ENCODE measurements around the gene SMAD2. TPM values are rescaled to one million over a fixed set of nuclear protein-coding genes. Genes with fewer than 3 reads are reported as not detected.

The SMAD2 gene
- total and polyA plus RNA-seq, 9 of the 15 experiments (the other 6 are each of a cell fraction or from before 2014, with no cell fraction given) = 9.2 to 49.6 (median 33.7) TPM

- no TSS peak for BruUV-seq (replicated peaks)
- H3K27me3 ChIP-seq (ENCODE audit: control insufficient read depth in 2 of 2, insufficient read depth in 2 of 2, low read length in 2 of 2) = no peaks in the 10 kb centered on the region
- H3K4me1 ChIP-seq (replicated peaks in 1 of 2; ENCODE audit: control insufficient read depth in 2 of 2, insufficient read depth in 2 of 2, low read length in 2 of 2) = peaks cover 2 to 41% of the 10 kb centered on the region in 2 experiments; a peak in 3 of 5 replicates
- FAIRE-seq (no peak), ATAC-seq (no peak), DNase-seq (ENCODE audit: extremely low read depth in 1 of 4, low spot score in 3 of 4) (no peak)
- POLR2A ChIA-PET = no interaction called here
- H3K27ac ChIP-seq (ENCODE audit: extremely low read depth, low read depth, low read length) = no peak overlapping the region
- H3K36me3 ChIP-seq (ENCODE audit: control insufficient read depth, insufficient read depth, low read length) = peaks cover under 1% of the 10 kb centered on the region; the same call in 1 of the 3 replicates
- CTCF ChIA-PET (ENCODE audit: low intra/inter-chr PET ratio) = no interaction called here
- H3K9me3 ChIP-seq (replicated peaks; ENCODE audit: control insufficient read depth, insufficient read depth, low read depth, low read length) = no peaks in the 10 kb centered on the region
- in situ Hi-C loops (cut with MboI) = no loop called here
- no peak overlapping the region for H3K9ac ChIP-seq (ENCODE audit: insufficient read depth in 1 of 2, low read depth in 2 of 2, low read length in 2 of 2)
- no peak overlapping the region for H2AFZ ChIP-seq (ENCODE audit: low read depth, low read length)
- H4K20me1 ChIP-seq (replicated peaks; ENCODE audit: control insufficient read depth, insufficient read depth, low read length) = no peaks in the 10 kb centered on the region; the same call in 1 of the 2 replicates
- TF ChIP-seq BHLHE40 (IDR thresholded peaks at IDR 0.05; ENCODE audit: low read length) = no peak
- H3K79me2 ChIP-seq (ENCODE audit: control insufficient read depth, insufficient read depth, low read length) = peaks cover 99% of the 10 kb centered on the region
- H3K4me2 ChIP-seq (ENCODE audit: insufficient read depth, low read length) = no peak overlapping the region
- no peaks in the 10 kb centered on the region for H3K9me1 ChIP-seq (ENCODE audit: control insufficient read depth, insufficient read depth, low read length)
- intact Hi-C loops (cut with micrococcal nuclease) = no loop called here
- H3K4me3 ChIP-seq = no peak overlapping the region
- 44% methylated on average over 3 of the region's 3 CpGs for WGBS (ENCODE audit: insufficient coverage, low coverage, missing lambda C conversion rate)
Measured at GRCh38 chr18:47915930-47916329, 14.5 kb downstream of the SMAD2 start.

- DNase-seq (ENCODE audit: extremely low read depth in 1 of 4, low spot score in 3 of 4) = no peak
- Histone ChIP-seq H3K4me1 (replicated peaks in 1 of 2; ENCODE audit: control insufficient read depth in 2 of 2, insufficient read depth in 2 of 2, low read length in 2 of 2) (peaks cover 2 to 41% of the 10 kb centered on the region in 2 experiments; a peak in 3 of 5 replicates), H2AFZ (ENCODE audit: low read depth, low read length) (no peak overlapping the region), H4K20me1 (replicated peaks; ENCODE audit: control insufficient read depth, insufficient read depth, low read length) (no peaks in the 10 kb centered on the region; the same call in 1 of the 2 replicates), H3K9ac (ENCODE audit: insufficient read depth in 1 of 2, low read depth in 2 of 2, low read length in 2 of 2) (no peak overlapping the region), H3K4me3 (no peak overlapping the region), H3K4me2 (ENCODE audit: insufficient read depth, low read length) (no peak overlapping the region), H3K27ac (ENCODE audit: extremely low read depth, low read depth, low read length) (no peak overlapping the region), H3K9me1 (ENCODE audit: control insufficient read depth, insufficient read depth, low read length) (no peaks in the 10 kb centered on the region), H3K9me3 (replicated peaks; ENCODE audit: control insufficient read depth, insufficient read depth, low read depth, low read length) (no peaks in the 10 kb centered on the region), H3K36me3 (ENCODE audit: control insufficient read depth, insufficient read depth, low read length) (peaks cover 7% of the 10 kb centered on the region; the same call in 2 of the 3 replicates), H3K79me2 (ENCODE audit: control insufficient read depth, insufficient read depth, low read length) (peaks cover 99% of the 10 kb centered on the region), H3K27me3 (ENCODE audit: control insufficient read depth in 2 of 2, insufficient read depth in 2 of 2, low read length in 2 of 2) (no peaks in the 10 kb centered on the region)
- ChIA-PET POLR2A (interaction anchor here (1.2 kb wide), 1 partner anchor 8 kb away, joined by 4 read pairs; no protein-coding TSS in a partner anchor), CTCF (ENCODE audit: low intra/inter-chr PET ratio) (no interaction called here)
- FAIRE-seq = no peak
- no peak for ATAC-seq
- in situ Hi-C loops (cut with MboI) = no loop called here
- BruUV-seq (replicated peaks) = no TSS peak
- intact Hi-C loops (cut with micrococcal nuclease) = no loop called here
- TF ChIP-seq KLF1 (tag; IDR thresholded peaks at IDR 0.05) (no peak), RB1 (IDR thresholded peaks at IDR 0.05; ENCODE audit: low read depth) (no peak), KDM1A (IDR thresholded peaks at IDR 0.05) (no peak), SMAD4 (CRISPR knock-in tag; conservative IDR thresholded peaks at IDR 0.05) (no peak), EP400 (IDR thresholded peaks at IDR 0.05) (no peak), GTF2E2 (tag; IDR thresholded peaks at IDR 0.05) (no peak), POU5F1 (IDR thresholded peaks at IDR 0.05; ENCODE audit: borderline replicate concordance, low read depth, low read length, partially characterized antibody) (no peak), ELF1 (tag; IDR thresholded peaks at IDR 0.05) (no peak), HNRNPLL (IDR thresholded peaks at IDR 0.05; ENCODE audit: low read depth, low read length, poor library complexity, severe bottlenecking) (no peak), SMARCA4 (IDR thresholded peaks at IDR 0.05) (no peak)
Measured at GRCh38 chr18:47915229-47915628, 15.2 kb downstream of the SMAD2 start.
